ENCODE measurements around the gene ZNF740. TPM values are rescaled to one million over a fixed set of nuclear protein-coding genes. Genes with fewer than 3 reads are reported as not detected.

The ZNF740 gene
- total RNA-seq, 1 donor from 2014 or later, result 72.2 TPM

DNA sequence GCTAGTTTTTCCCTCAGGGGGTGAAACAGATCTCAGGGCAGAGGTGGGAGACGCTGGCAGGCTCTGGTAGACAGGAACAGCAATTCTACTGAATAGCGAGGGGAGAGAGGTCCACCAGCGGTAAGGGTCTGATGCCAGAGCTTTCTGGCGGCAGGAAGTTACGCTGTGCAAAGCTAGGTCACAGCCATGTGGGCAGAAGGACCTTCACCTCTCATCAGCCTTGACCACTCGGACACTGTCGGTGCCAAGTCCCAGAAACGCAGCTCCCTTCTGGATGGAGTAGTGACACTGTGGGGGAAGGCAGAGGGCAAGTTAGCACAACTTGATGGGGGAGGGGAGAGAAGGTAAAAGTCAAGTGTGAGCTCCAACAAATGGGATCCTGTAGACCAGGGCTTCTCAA, 10.3 kb upstream of the ZNF740 start:
- no peak overlapping the region for H3K4me3 Mint-ChIP-seq
- H3K9me3 Mint-ChIP-seq, result no peaks in the 10 kb centered on the region
- peaks cover 10% of the 10 kb centered on the region for H3K4me1 Mint-ChIP-seq (ENCODE audit: unreplicated experiment)
- DNase-seq (ENCODE audit: extremely low spot score, unreplicated experiment), result no peak
- TF ChIP-seq, protein P1, sequence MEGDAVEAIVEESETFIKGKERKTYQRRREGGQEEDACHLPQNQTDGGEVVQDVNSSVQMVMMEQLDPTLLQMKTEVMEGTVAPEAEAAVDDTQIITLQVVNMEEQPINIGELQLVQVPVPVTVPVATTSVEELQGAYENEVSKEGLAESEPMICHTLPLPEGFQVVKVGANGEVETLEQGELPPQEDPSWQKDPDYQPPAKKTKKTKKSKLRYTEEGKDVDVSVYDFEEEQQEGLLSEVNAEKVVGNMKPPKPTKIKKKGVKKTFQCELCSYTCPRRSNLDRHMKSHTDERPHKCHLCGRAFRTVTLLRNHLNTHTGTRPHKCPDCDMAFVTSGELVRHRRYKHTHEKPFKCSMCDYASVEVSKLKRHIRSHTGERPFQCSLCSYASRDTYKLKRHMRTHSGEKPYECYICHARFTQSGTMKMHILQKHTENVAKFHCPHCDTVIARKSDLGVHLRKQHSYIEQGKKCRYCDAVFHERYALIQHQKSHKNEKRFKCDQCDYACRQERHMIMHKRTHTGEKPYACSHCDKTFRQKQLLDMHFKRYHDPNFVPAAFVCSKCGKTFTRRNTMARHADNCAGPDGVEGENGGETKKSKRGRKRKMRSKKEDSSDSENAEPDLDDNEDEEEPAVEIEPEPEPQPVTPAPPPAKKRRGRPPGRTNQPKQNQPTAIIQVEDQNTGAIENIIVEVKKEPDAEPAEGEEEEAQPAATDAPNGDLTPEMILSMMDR (conservative IDR thresholded peaks at IDR 0.05), result no peak
- H3K27me3 Mint-ChIP-seq, result no peaks in the 10 kb centered on the region
- H3K27ac Mint-ChIP-seq, result no peak overlapping the region
- peaks cover 18% of the 10 kb centered on the region for H3K36me3 Mint-ChIP-seq

GRCh38 chr12:53170876-53171724, 9.4 kb upstream of the ZNF740 start:
- H3K36me3 Mint-ChIP-seq, result peaks cover 17% of the 10 kb centered on the region
- H3K27ac Mint-ChIP-seq, result no peak overlapping the region
- TF ChIP-seq, protein P1 (conservative IDR thresholded peaks at IDR 0.05), result no peak
- H3K4me1 Mint-ChIP-seq (ENCODE audit: unreplicated experiment), result peaks cover 18% of the 10 kb centered on the region
- no peak for DNase-seq (ENCODE audit: extremely low spot score, unreplicated experiment)
- no peaks in the 10 kb centered on the region for H3K9me3 Mint-ChIP-seq
- no peak overlapping the region for H3K4me3 Mint-ChIP-seq
- H3K27me3 Mint-ChIP-seq, result no peaks in the 10 kb centered on the region

- Mint-ChIP-seq H3K27me3 (no peaks in the 10 kb centered on the region), H3K9me3 (no peaks in the 10 kb centered on the region), H3K36me3 (peaks cover 14% of the 10 kb centered on the region), H3K27ac (no peak overlapping the region), H3K4me1 (ENCODE audit: unreplicated experiment) (peaks cover 18% of the 10 kb centered on the region), H3K4me3 (no peak overlapping the region)
- TF ChIP-seq, protein P1 (conservative IDR thresholded peaks at IDR 0.05), result no peak
- no peak for DNase-seq (ENCODE audit: extremely low spot score, unreplicated experiment)
Observed at GRCh38 chr12:53171725-53172329, 8.7 kb upstream of the ZNF740 start.

DNA sequence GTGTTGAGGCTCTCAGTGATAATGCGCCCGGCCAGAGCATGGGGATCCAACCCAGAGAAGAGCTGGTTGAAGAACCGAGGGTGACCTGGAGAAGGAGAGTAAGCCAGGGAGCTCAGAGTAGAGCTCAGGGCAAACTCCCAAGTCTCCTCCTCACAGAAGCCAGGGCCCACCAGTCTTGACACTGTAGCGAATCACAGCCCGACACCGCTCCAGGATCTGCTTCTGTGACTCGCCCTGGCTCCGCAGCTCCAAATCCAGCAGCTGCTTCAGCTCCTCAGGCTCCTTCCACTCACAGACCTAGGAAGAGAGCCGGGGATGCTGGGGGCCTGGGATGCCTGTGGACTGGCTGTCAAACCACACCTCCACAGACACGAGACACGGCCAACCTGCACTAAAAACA, 8.2 kb upstream of the ZNF740 start:
- peaks cover 12% of the 10 kb centered on the region for H3K36me3 Mint-ChIP-seq
- no peak overlapping the region for H3K4me3 Mint-ChIP-seq
- DNase-seq (ENCODE audit: extremely low spot score, unreplicated experiment), result no peak
- no peak overlapping the region for H3K27ac Mint-ChIP-seq
- TF ChIP-seq, protein P1 (conservative IDR thresholded peaks at IDR 0.05), result no peak
- H3K27me3 Mint-ChIP-seq, result no peaks in the 10 kb centered on the region
- H3K4me1 Mint-ChIP-seq (ENCODE audit: unreplicated experiment), result peaks cover 18% of the 10 kb centered on the region
- no peaks in the 10 kb centered on the region for H3K9me3 Mint-ChIP-seq

DNA sequence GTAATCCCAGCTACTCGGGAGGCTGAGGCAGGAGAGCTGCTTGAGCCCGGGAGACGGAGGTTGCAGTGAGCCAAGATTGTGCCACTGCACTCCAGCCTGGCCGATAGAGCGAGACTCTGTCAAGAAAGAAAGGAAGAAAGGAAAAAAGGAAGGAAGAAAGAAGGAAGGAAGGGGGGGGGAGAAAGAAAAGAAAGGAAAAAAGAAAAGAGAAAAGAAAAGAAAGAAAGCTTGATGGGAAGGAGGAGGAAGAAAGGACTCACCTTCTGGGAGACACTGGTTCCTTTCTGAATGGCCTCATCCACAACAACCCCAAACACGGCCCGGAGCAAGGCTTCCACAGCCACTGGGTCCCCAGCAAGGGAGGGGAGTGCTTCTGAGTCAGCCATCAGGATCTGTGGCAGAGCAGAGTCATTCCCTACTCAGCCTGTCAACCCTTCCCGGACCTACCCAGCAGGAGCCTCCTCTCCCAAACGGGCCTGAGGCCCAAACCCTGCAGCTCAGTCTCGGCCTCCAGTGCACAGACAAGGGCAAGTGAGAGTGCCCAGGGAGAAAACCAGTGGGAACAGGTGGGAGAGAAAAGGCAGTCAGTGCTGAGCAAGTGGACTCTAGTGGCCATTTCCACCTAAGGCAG, 7.3 kb upstream of the ZNF740 start:
- Mint-ChIP-seq H3K36me3 (peaks cover 7% of the 10 kb centered on the region), H3K27ac (peak overlapping the region; percentile 37), H3K4me3 (no peak overlapping the region), H3K27me3 (no peaks in the 10 kb centered on the region), H3K4me1 (ENCODE audit: unreplicated experiment) (peaks cover 18% of the 10 kb centered on the region), H3K9me3 (no peaks in the 10 kb centered on the region)
- TF ChIP-seq, protein P1 (conservative IDR thresholded peaks at IDR 0.05), result no peak
- DNase-seq (ENCODE audit: extremely low spot score, unreplicated experiment), result no peak
